CD4-positive, alpha-beta T cell treated with Interleukin-15 for 4 hours (primary cell): Measurements from ENCODE around the gene NCAPD2.
"Not testable (repeated sequence)": the region's sequence is repeated elsewhere in the genome, so short reads cannot be mapped to it uniquely, and the experiment has no call there.

Experiments
- DNase-seq: peaks from one replicate; pipeline ENCODE4 v3.0.0-alpha.2; 2020; ENCODE audit warnings: low spot score

Gene NCAPD2

GRCh38 chr12:6465467-6466183 is 28.3 kb upstream of the NCAPD2 start:
- peak; percentile 68 for DNase-seq

- no peak for DNase-seq
Measured at GRCh38 chr12:6466184-6466573, 27.7 kb upstream of the NCAPD2 start.

- DNase-seq, result not testable (repeated sequence)
Measured at GRCh38 chr12:6466751-6467150, 27.2 kb upstream of the NCAPD2 start.

- not testable (repeated sequence) for DNase-seq
Measured at GRCh38 chr12:6467571-6468282, 26.2 kb upstream of the NCAPD2 start.

GRCh38 chr12:6468283-6468575 is 25.7 kb upstream of the NCAPD2 start:
- DNase-seq, result no peak

- no peak for DNase-seq
Measured at GRCh38 chr12:6469092-6469491, 24.8 kb upstream of the NCAPD2 start.

- DNase-seq, result no peak
Measured at GRCh38 chr12:6469609-6470374, 24.1 kb upstream of the NCAPD2 start.

GRCh38 chr12:6470375-6471163 is 23.3 kb upstream of the NCAPD2 start, which contains the start of gene VAMP1:
Gene VAMP1 (minus strand): TSS chr12:6470677. CDS start chr12:6470531, 146 bp downstream.
- peak; percentile 96 for DNase-seq

- DNase-seq, result no peak
Measured at GRCh38 chr12:6471989-6472360, 21.9 kb upstream of the NCAPD2 start.

GRCh38 chr12:6472491-6472890 is 21.4 kb upstream of the NCAPD2 start:
- no peak for DNase-seq

GRCh38 chr12:6475233-6475975 is 18.5 kb upstream of the NCAPD2 start:
- DNase-seq, result not testable (repeated sequence)

GRCh38 chr12:6476489-6476888 is 17.4 kb upstream of the NCAPD2 start:
- DNase-seq, result no peak

GRCh38 chr12:6477601-6478377 is 16.1 kb upstream of the NCAPD2 start:
- DNase-seq, result not testable (repeated sequence)

- DNase-seq, result no peak
Measured at GRCh38 chr12:6478416-6478815, 15.5 kb upstream of the NCAPD2 start.

- no peak for DNase-seq
Measured at GRCh38 chr12:6488240-6488639, 5.7 kb upstream of the NCAPD2 start.

- no peak for DNase-seq
Measured at GRCh38 chr12:6489449-6489848, 4.5 kb upstream of the NCAPD2 start.

GRCh38 chr12:6490673-6491072 is 3.2 kb upstream of the NCAPD2 start:
- not testable (repeated sequence) for DNase-seq

GRCh38 chr12:6492838-6493496 is 935 bp upstream of the NCAPD2 start, which contains the start of gene MRPL51:
Gene MRPL51 (minus strand): TSS chr12:6493262. CDS start chr12:6493136, 126 bp downstream.
- peak; percentile 95 for DNase-seq

GRCh38 chr12:6494258-6494743 is 399 bp downstream of the NCAPD2 start:
- DNase-seq, result no peak

GRCh38 chr12:6494968-6495367 is 1.1 kb downstream of the NCAPD2 start:
- DNase-seq, result no peak
